ENCODE measurements around the gene LDHD.
A peak's percentile ranks its signal among the peaks of the same experiment; 100 is the strongest.

The LDHD gene

DNA sequence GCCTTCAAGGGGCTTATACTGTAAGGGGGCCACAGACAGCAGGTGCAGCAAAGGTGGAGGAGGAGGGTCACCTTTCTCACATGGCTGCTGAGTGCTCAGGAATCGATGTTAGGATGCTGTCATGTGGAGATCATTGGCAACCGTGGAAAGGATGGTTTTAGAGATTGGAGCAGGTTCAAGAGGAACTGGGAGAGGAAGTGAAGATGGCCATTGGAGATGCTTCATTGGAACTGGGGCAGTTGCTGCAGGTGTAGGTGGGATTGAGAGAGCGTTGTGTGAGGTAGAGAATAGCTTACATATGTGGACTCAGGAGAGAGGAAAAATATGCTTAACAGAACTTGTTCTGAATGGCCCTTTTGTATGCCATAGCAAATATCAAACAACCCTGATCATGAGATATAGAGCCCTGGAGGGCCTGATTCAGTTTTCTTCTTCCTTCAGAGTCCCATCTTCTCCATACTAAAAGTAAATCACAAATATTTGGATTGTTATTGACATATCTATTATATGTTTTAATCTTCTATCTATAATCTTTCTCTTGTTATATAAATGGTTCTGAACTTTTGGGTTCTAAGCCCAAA, 40.8 kb downstream of the LDHD start:
- no peak for DNase-seq

DNA sequence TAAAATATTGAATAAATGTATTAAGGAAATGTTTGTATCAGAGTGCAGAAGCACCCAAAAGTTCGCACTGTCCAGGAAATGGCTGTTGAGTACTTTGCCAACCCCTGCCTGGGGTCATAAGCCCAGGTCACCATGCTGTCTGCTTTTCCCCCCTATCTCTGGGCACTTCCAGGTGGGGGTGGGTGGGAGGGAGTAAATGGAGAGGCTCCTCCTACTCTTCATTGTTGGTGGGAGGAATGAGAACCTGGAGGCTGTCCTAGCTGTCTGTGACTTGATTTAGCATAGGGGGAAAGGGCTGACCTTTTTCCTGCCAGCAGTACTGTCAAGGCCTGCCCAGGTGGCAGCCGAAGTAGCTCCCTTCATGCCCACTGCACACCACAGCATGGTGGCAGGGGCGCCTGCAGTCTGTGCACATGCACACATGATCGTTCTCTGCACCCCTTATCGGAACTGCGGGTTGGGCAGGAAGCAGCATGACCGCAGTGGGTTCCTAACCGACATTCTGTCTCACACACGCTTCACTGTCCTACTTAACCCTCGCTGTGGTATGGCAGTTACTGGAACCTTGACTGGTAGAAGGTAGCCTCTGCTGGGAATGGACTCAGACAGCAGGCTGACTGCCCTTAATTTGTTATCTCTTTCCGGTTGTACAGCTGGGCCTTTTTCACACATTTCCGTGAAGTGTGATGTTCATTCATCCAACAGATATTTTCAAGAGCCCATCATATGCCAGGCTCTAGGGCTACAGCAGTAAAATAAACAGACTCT, 41.5 kb downstream of the LDHD start:
- peak; percentile 97 for DNase-seq

GRCh38 chr16:75074304-75074793, 42.2 kb downstream of the LDHD start:
- peak; percentile 66 for DNase-seq

- peak; percentile 66 for DNase-seq
Observed at GRCh38 chr16:75073545-75074303, 42.9 kb downstream of the LDHD start.

GRCh38 chr16:75072239-75072947, 44.2 kb downstream of the LDHD start:
- no peak for DNase-seq

GRCh38 chr16:75071621-75072020, 45.0 kb downstream of the LDHD start:
- no peak for DNase-seq

DNA sequence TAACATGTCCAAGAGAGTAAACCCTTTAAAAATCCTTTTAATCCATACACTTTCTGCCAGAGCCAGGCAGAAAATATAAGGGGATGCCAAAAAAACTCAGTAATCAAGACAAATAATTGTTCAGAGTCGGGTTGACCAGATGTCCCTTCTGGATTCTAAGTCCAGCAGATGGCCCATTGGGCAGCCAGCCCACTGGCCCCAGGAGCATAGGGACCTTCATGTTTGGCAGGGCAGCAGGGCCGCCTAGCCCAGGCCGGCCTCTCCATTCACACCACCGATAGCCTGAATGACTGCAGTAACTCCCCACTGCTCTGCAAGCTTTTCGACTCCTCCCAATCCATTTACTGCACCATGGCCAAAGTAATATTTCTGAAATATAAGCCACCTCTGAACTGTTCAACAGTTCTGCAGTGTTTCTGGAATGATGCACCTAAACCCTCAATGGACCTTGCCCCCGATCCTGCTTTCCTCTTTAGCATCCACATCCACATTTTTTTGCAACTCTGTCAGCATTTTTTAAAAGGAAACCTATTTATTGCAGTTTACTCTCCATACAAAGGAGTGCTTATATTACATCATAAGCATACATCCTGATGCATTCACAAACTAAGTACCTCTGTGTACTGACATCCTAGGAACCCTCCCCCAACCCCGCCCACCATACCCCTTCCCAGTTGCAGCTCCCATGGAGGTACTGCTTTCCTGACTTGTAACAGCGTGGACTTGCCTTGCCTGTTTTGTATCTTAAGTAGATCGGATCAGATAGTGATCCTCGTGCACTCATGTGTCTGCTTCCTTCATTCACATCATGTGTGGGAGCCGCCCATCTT, 46.4 kb downstream of the LDHD start:
- DNase-seq = no peak

- DNase-seq = no peak
Observed at GRCh38 chr16:75068085-75069031, 48.2 kb downstream of the LDHD start.

DNA sequence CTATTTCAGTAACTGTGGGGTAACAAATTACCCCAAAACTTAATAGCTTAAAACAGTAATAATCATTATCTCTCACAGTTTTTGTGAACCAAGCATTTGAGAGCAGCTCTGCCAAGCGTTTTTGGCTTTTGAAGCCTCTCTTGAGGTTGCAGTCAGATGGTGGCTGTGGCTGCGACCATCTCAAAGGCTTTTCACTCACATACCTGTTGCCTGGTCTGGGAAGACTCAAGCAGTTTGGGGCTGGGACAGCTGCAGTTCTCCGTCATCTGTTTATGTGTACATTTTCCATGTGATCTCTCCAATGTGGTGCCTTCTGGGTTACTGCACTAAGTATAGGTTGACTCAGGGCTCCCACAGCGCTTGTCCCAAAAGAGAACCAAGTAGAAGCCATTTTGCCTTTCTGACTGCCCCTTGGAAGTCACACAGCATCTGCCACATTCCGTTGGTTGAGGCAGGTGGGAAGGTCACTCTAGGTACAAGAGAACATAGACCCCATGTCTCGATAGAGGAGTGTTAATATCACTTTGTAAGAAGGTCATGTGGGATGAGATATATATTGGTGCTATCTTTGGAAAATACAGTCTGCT, 49.6 kb downstream of the LDHD start:
- no peak for DNase-seq

GRCh38 chr16:75065521-75066149, 50.9 kb downstream of the LDHD start:
- DNase-seq = no peak

- peak; percentile 89 for DNase-seq
Observed at GRCh38 chr16:75065149-75065505, 51.5 kb downstream of the LDHD start.

DNA sequence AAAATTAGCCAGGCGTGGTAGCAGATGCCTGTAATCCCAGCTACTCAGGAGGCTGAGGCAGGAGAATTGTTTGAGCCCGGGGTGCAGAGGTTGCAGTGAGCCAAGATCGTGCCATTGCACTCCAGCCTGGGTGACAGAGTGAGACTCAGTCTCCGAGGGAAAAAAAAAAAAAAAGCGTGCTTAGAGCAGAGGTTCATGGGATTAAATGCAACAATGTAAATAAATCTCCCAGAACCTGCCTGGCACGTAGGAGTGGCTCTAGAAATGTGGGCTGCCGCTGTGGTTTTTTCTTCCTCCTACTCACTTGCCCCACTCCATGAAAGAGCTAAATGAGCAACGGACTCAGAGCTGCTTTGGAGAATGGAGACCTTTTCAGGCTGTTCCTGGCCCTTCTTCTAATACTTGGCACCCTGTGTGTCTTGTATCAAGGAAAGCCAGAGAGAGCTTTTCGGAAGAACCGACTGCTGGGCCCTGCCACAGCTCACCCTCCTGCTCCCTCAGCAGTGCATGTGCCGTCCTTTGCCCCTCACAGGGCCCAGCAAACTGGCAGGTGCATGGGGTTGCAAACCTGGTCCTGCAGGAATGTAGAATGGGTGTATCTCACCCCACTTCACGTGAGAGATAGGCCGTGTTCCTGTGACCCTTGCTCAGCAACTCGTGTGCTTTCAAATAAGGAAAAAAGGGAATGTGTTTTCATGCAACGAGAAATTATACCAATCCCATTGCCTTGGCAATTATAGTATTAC, 52.0 kb downstream of the LDHD start:
- DNase-seq = peak; percentile 97

DNA sequence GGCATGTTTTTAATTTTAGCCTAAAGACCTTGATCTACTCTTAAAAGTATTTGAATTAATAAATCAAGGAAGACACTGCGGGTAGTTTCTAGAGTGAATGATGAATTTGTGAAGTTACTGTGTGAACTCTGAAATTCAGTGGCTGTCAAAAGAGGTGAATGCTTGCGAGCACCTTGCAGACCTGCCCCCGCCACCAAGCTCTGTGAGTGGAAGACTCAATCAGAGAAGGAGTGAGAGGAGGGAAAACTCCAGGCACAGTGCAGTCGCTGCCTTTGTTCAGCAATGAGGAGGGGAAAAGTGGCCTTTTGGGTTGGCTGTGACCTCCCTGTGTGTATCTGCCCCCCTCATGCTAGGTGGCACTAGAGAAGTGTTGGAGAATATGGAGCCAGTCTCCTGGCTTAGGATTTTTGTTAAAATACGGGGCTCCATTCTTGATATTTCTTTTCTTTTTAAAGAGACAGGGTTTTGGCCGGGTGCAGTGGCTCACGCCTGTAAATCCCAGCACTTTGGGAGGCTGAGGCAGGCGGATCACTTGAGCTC, 53.0 kb downstream of the LDHD start:
- no peak for DNase-seq

DNA sequence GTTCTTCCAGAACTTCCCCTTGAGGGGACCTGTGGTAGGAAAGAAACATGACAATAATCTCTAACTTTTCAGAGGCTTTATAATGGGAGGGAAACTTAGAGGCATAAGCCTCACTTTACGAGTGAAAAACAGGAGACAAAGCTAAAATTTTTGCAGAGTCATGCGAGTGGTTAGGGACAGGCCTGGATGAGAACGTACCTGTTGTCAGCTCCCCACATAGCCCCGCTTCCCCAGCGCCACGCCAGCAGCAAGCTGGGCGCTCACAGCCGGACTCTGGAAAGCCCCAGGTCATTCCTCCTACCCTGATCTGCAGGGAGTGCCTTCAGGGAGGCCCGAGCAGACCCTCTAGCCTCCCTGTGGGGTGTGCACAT, 53.6 kb downstream of the LDHD start:
- DNase-seq = no peak

DNA sequence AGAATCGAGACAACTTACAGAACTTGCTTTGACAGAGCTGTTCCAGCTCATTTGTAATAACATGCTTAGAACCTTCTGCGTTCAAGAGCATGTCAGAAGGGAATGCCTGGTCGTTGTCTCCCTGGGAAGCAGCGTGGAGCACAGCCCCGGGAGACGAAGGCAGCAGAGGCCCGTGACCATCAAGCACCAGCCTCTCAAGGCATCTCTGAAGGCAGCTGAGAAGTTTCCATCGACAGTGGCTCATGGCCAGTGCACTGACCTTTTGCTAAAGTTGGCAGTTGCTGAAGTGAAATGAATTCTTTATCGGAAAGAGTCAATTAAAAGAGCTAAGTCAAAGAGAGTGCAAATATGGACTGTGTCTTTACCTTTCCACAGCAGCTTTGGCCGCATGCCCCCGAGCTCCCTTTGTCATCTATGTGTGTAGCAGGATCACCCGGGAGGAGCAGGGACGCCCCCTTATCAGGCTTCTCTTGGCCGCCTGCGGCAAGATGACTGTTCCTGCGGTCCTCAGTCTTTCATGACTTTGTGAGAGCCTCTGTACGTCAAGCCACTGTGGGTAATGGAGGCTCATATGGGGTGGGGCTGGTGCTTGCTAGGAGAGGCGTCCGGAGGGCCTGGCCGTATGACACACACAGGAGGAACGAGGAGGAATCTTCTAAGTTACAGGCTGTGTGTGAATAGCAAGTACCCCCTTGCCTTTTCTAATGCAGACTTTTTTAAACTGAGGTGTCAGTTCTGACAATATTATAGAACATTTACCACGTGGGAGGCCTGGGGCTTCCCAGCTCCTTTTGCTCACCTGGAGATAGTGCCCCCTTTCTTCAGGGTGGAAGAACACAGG, 54.2 kb downstream of the LDHD start:
- DNase-seq = no peak
